Adipose tissue (tissue), 3 donors: ENCODE results near the gene YWHAQ. TPM values are rescaled to one million over a fixed set of nuclear protein-coding genes. Genes with fewer than 3 reads are reported as not detected.

Experiments used
- H3K27ac ChIP-seq: one replicate; pipeline ENCODE4 v1.5.1; 2013; ENCODE audit warnings: low read depth, low read length
- WGBS, 3 donors: extraction: QIAGEN DNeasy Blood & Tissue Kit; methylation state at CpG; one replicate each; pipeline ENCODE4 v1.1.7; 2013; 5-methylcytosine and 5-hydroxymethylcytosine counted together
- polyA plus RNA-seq, 3 donors: library from polyadenylated mRNA; stranded (reverse); fragments of 200-250 nt; gene quantifications; one replicate each; pipeline ENCODE4 v1.2.3, GENCODE V29; 2013
- donor health status: healthy with polysubstance abuse.
- donor health status: Bipolar disorder and iron deficiency.
- donor health status: healthy.

The YWHAQ gene
- polyA plus RNA-seq, 3 donors: 134 to 234 (median 139) TPM

DNA sequence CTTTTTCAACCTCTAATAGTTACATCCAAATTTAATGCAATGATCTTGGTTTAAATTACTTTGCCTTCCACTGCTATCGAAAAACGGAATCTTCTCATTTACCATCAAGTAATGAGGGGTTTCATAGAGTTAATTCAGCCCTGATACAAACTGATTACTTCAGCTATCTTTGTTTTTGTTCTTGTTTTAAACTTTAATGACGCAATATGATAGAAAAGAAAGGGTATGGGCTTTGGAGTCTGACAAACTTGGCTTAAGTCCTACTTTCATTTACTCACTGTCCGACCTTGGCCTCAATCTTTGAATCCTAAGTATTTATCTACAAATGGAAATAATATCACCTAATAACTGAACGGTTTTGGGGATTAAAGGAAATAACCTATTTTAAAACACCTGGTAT lies 91.3 kb downstream of the YWHAQ start:
- WGBS, 3 donors: 41 to 47% (median 47%) methylated on average over 5 of the region's 5 CpGs
- no peak overlapping the region for H3K27ac ChIP-seq

DNA sequence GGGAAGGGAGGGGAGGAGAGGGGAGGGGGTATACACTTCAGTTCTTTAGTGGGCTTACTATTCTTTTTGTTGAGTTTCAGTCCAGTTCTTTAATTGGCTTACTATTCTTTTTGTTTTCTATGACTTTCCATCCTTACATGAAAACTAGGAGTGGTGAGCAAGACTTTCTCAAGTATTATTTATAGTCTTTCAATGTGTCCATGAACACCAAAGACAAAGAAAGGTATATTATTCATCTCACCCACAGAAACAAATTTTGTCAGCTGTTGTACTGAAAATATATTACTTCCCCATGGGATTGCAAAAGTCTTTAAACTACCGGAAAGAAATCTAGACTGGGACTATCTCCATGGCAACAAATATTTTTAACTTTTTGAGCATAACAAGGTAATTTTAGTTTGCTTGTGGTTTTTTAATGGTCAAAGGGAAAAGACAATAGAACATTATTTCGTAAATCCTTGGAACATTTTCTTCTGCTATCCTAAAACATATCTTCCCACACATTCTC lies 92.7 kb downstream of the YWHAQ start:
- no peak overlapping the region for H3K27ac ChIP-seq
- WGBS, 3 donors: 8 to 56% (median 8%) methylated on average over 2 of the region's 2 CpGs

DNA sequence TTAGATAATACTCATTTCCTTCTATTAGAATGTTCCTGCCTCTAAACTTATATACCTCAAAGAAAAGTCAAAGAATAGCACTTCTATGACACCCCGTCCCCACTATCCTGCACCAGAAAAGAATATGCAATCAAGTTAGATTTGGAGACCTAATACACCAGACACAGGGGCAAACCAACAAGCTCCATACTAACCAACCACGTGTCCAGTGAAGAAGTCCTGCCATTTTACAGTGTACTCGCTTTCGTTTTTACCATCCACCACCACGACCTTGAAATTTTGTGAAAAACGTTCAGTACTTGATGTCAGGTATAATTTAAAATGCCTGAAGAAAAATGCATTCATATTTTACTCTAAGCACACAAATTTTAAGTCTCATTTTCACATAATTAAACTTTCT lies 94.3 kb downstream of the YWHAQ start:
- H3K27ac ChIP-seq: no peak overlapping the region
- WGBS, 3 donors: 72 to 89% (median 89%) methylated on average over 6 of the region's 6 CpGs

DNA sequence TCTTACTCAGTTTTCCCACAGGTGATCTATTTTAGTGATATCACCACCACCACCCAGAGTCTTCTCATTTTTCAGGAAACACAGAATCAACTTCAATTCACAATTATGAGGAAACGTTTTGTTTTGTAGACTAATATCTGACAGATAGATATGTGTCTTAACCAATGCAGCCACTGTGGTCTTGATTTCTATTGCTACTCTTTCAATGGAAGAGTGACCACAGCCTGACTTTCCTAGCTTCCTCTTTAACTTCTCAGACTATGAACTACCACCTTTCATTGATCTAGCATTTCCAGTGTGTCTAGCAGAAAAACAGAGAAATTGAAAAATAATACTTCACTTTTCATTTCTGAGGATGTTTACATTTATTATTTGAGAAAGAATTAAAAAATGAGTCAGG lies 95.6 kb downstream of the YWHAQ start:
- WGBS, 3 donors: 42 to 66% (median 45%) methylated on average over 1 of the region's 1 CpG
- no peak overlapping the region for H3K27ac ChIP-seq

Other genes with a start within 250 kb of the YWHAQ start
- 100 to 1,000 TPM in 2 of 3 donors, 10 to 100 TPM in 1; 20.6 to 219 (median 172) TPM for gene ITGB1BP1, start 207.5 kb downstream of the YWHAQ start, polyA plus RNA-seq
- gene CPSF3, start 207.3 kb downstream of the YWHAQ start, polyA plus RNA-seq: 10 to 100 TPM in 2 of 3 donors, 1 to 10 TPM in 1; 7.3 to 15.7 (median 13.7) TPM
- gene IAH1, start 156.4 kb downstream of the YWHAQ start, polyA plus RNA-seq: 10 to 100 TPM; 32.0 to 64.8 (median 64.1) TPM
- 10 to 100 TPM in 1 of 3 donors, 1 to 10 TPM in 2; 3.8 to 15.9 (median 8.4) TPM for gene ADAM17, start 75.2 kb downstream of the YWHAQ start, polyA plus RNA-seq
- gene TAF1B, start 212.5 kb upstream of the YWHAQ start, polyA plus RNA-seq: 1 to 10 TPM; 4.1 to 7.3 (median 6.1) TPM